Activated CD8-positive, alpha-beta memory T cell treated with anti-CD3 and anti-CD28 coated beads for 1 hour (primary cell): ENCODE data around the gene NRDC.
"Not testable (repeated sequence)": the region's sequence is repeated elsewhere in the genome, so short reads cannot be mapped to it uniquely, and the experiment has no call there.

Source experiments
- DNase-seq, 2 donors: peaks; one replicate each; pipeline ENCODE4 v3.0.0-alpha.2; 2020; ENCODE audit warnings: low read depth in 1 of 2; ENCODE audit errors: extremely low read depth in 1 of 2

The NRDC gene

GRCh38 chr1:51850420-51851223, 27.9 kb downstream of the NRDC start:
- DNase-seq: no peak

DNA sequence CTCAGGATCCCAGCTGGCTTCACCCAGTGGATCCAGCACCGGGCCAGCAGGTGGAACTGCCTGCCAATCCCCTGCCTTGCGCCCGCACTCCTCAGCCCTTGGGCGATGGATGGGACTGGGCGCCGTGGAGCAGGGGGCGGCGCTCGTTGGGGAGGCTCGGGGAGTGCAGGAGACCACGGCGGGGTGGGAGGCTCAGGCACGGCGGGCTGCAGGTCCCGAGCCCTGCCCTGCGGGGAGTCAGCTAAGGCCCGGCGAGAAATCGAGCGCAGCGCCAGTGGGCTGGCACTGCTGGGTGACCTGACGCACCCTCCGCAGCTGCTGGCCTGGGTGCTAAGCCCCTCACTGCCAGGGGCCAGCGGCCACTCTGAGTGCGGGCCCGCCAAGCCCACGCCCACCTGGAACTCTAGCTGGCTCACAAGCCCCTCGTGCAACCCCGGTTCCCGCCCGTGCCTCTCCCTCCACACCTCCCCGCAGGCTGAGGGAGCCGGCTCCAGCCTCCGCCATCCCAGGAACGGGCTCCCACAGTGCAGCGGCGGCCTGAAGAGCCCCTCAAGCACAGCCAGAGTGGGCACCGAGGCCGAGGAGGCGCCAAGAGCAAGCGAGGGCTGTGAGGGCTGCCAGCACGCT, 31.1 kb downstream of the NRDC start:
- DNase-seq: no peak

- DNase-seq: no peak
These were observed 34.6 kb downstream of the NRDC start for GRCh38 chr1:51843948-51844347.

DNA sequence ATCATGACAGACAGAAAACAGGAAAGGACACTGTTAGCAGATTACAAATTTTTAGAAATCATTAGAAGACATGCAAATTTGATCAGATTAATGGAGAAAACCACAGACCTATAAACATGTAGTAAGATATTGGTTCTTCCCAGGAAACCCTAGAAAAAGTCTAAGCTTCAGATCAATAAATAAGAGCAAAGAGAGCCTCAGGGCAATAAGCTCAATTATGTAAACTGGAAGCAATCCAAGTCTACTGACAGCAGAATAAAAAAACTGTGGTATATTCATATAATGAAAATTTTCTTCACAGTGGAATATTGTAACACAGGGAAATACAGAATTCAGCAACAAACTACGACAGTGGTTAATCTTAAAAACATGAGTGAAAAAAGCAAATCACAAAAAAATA, 36.3 kb downstream of the NRDC start:
- no peak for DNase-seq

GRCh38 chr1:51840743-51841461, 37.6 kb downstream of the NRDC start:
- no peak for DNase-seq

- no peak for DNase-seq
These were observed 38.3 kb downstream of the NRDC start for GRCh38 chr1:51840182-51840581.

DNA sequence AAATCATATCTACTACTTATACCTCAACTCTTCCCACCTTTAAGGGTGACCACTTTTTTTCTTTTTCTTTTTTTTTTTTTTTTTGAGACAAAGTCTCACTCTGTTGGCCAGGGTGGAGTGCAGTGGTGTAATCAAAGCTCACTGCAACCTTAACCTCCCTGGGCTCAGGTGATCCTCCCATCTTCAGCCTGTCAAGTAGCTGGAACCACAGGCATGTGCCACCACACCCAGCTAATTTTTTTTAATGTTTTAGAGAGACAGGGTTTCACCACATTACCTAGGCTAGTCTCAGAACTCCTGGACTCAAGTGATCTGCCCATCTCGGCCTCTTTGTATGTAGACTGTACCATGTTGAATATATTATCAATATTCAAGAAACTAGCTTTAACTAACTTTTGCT, 39.4 kb downstream of the NRDC start:
- DNase-seq: no peak

GRCh38 chr1:51837243-51837642, 41.3 kb downstream of the NRDC start:
- DNase-seq: no peak

GRCh38 chr1:51833700-51834099, 44.8 kb downstream of the NRDC start:
- DNase-seq: no peak

DNA sequence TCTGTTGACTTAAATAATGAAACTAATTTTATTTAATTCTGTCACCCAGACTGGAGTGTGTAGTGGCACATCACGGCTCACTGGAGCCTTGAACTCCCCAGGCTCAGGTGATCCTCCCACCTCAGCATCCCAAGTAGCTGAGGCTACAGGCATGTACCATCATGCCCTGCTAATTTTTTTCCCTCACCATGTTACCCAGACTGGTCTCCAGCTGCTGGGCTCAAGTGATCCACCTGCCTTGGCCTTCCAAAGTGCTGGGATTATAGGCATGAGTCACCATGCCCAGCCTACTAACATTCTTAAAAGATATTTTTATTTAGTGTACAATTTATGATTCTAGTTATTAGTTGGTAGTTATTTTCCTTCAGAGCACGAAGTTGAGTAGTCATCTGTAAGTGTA, 49.5 kb downstream of the NRDC start:
- no peak for DNase-seq

DNA sequence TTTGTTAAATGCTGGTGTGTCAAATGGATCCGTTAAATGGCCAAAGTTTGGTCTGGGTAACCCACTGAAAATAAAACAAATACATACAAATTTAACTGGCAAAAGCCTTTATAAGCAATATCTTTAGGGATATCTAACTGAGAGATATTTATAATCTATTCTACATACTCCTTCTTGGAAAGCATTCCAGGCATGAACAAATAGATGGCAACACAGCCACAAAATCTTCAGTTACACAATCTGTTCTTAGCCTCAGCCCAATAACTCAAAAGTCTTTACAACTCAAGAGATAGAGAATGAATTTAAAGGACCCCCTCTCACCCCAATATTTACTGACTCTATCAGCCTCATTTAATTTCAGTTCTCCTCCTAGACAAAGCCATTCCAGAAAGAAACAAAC, 58.7 kb downstream of the NRDC start:
- no peak for DNase-seq

DNA sequence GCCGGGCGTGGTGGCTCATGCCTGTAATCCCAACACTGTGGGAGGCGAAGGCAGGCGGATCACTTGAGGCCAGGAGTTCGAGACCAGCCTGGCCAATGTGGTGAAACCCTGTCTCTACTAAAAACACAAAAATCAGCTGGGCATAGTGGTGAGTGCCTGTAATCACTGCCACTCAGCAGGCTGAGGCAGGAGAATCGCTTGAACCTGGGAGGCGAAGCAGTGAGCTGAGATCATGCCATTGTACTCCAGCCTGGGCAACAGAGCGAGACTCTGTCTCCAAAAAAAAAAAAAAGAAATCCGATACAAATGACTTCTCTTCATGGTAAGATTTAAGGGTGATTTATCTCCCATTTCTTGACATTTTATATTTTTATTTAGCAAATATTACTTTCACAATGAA, 59.5 kb downstream of the NRDC start:
- not testable (repeated sequence) for DNase-seq

GRCh38 chr1:51818487-51818886, 60.0 kb downstream of the NRDC start:
- DNase-seq: no peak

- no peak for DNase-seq
These were observed 64.0 kb downstream of the NRDC start for GRCh38 chr1:51814513-51814912.

DNA sequence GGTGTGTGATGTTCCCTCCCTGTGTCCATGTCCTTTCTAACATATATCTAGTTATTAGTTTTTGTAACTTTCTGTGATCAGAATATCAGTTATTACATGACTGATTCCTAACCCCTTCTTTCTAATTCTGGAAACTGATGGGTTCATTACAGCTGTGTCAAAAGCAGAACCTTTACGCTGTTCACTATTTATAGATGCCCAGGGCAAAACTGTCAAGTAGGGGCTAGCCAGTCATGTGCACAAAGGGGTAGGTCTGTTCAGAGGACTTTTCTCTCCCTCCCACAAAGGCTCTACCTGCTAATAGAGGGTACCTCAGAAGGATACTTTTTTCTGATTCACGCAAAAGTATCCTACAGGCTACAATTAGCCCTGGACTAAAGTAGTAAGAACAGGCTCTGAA, 79.2 kb downstream of the NRDC start:
- DNase-seq: no peak

DNA sequence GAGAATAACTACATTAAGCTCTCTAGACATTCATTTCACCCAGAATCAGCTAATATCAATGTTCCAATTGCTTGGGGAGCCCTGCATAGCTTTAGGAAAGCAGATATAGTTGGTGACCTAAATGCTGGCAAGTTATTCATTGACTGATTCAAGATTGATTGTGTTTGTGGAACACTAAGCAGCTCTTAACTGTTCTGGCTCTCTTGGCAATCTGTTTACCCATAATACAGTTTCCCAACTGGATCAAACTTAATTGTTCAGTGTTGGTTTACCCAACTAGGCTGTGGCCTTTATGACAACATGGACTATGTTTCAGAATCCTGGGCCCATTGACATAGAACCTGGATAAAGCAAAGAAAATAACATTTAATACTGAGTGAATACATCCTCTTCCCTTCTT, 83.7 kb downstream of the NRDC start:
- DNase-seq: no peak

DNA sequence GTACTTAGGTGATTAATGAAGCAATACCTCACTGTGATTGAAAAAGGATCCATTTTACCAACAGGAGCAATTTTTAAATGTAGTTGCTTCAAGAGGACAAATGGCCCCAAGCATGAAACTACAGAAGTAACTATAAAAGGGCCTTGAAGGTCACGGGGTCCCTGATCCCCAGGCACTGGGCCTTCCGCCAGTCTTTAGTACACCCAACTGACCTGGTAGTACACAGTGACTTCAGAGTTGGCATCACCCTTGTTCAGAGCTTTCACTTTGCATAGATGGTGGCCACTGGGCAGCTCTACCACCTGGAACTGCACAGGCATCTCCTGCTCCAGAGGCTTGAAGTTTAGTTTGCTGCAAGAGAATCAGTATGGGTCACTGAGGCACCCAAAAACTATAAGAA, 84.3 kb downstream of the NRDC start:
- no peak for DNase-seq

DNA sequence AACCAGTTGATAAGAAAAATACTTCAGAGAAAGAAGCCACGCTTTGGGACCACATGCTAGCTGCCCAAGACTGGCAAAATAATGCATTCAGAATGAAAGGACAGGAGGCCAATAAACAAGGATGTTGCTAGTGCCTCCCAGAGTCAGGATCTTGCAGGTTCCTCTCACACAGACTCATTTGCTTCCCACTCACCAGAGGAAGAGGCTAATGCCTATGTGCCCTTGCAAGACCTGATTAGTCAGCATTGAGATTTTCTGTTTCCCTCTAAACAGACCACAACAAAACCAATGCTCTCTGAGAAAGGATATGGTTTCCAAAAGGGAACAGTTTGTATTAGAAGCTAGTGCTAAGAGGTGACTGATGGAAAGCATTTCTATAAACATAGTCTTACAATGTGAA, 85.7 kb downstream of the NRDC start:
- no peak for DNase-seq

- DNase-seq: no peak
These were observed 86.6 kb downstream of the NRDC start for GRCh38 chr1:51791888-51792287.

- no peak for DNase-seq
These were observed 88.1 kb downstream of the NRDC start for GRCh38 chr1:51790385-51790784.

GRCh38 chr1:51789342-51789741, 89.2 kb downstream of the NRDC start:
- DNase-seq: no peak

- no peak for DNase-seq
These were observed 89.6 kb downstream of the NRDC start for GRCh38 chr1:51788938-51789337.
